GM10266 (cell line): Measurements from ENCODE around the gene AFTPH.

Experiments used
- DNase-seq: peaks from one replicate; pipeline ENCODE4 v3.0.0; 2012; ENCODE audit errors: extremely low spot score
- TF ChIP-seq, protein P1 (sequence below): IDR thresholded peaks from 2 replicates; pipeline ENCODE4 v1.5.1; 2012; ENCODE audit warnings: mild to moderate bottlenecking, low read depth; ENCODE audit not compliant: control insufficient read depth, insufficient read depth; ENCODE audit errors: missing control alignments

The AFTPH gene

DNA sequence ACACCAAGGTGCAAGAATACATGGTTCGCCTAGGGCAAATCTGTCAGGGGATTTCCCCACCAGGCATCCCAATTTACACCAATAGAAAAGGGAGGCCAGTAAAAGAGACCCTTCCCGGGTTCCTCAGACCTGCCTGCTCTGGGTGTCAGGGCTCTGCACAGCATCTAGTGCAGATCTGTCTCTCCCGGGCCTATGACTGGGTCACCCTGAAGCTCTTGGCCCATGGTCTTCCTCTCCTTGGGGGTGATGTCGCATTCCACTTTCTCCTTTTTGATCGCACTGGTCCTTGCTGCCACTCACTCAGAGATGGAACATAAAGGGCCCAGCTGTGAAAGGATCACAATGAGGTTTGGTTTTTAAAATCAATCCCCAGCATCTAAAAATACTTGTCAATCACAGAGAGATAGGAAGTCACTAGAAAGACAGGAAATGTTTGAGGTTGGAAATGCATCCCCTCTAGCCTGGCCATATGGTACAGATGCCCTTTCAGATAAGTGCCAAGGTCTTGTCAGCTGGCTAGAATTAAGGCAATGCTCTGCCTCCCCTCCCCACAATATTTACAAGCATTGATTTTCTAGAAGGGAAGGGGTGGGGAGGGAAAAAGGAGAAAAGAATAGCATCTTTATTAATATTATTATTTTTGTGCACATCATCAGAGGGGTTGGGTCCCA, 34.9 kb upstream of the AFTPH start:
- TF ChIP-seq, protein P1, sequence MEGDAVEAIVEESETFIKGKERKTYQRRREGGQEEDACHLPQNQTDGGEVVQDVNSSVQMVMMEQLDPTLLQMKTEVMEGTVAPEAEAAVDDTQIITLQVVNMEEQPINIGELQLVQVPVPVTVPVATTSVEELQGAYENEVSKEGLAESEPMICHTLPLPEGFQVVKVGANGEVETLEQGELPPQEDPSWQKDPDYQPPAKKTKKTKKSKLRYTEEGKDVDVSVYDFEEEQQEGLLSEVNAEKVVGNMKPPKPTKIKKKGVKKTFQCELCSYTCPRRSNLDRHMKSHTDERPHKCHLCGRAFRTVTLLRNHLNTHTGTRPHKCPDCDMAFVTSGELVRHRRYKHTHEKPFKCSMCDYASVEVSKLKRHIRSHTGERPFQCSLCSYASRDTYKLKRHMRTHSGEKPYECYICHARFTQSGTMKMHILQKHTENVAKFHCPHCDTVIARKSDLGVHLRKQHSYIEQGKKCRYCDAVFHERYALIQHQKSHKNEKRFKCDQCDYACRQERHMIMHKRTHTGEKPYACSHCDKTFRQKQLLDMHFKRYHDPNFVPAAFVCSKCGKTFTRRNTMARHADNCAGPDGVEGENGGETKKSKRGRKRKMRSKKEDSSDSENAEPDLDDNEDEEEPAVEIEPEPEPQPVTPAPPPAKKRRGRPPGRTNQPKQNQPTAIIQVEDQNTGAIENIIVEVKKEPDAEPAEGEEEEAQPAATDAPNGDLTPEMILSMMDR, result no peak
- DNase-seq, result no peak

DNA sequence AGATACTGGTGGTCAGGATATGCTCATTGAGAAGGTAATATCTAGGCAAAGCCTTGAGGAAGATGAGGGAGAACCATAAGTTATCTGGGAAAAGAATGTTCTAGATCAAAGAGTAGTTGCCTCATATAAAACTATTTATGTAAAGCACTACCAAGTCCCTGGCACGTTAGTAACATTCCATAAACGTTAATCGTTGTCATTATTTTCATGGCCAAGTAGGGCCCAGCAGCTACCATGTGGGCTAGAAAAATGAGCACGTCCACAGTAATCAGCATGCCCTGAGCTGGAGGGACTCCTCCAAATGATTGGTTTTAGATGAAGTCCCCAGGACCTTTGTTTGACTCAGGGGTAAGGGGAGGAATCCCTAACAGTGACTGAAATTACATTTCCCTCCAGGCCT, 32.7 kb upstream of the AFTPH start:
- TF ChIP-seq, protein P1, result no peak
- no peak for DNase-seq

DNA sequence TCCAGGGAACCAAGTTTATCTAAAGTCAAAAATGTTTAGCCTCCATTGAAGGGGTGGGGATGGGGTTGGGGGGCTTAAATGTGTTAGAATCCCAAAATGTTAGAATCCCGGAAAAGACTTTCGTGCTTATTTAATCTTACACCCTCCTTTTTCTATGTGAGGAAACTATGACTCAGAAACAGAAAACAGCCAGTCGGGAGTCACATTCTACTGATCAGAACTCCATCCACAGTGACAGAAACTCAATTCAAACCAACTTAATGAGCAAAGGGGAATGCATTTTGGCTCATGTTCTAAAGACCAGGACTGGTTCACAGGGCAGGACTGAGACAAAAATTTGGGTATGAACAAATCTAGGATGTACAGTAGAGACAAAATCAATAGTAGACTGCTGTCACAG, 31.9 kb upstream of the AFTPH start:
- TF ChIP-seq, protein P1, result no peak
- no peak for DNase-seq

DNA sequence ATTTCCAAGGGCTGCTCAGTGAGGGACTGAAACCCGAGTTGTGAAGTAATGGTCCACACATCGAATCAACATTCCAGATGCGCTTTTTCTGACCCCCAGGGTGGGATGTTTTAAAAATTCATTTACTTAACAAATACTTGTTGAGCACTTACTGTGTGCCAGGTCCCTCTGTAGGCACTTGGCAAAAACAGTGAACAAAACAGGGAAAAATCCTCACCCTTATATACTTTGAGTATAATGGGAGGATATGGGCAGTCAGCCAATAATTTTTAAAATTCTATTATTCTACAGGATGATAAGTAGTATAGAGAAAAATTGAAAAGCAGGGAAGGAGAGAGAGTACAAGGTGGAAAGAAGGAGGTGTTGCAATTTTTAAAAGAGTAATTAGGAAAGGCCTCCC, 31.3 kb upstream of the AFTPH start:
- no peak for DNase-seq
- TF ChIP-seq, protein P1, result no peak

DNA sequence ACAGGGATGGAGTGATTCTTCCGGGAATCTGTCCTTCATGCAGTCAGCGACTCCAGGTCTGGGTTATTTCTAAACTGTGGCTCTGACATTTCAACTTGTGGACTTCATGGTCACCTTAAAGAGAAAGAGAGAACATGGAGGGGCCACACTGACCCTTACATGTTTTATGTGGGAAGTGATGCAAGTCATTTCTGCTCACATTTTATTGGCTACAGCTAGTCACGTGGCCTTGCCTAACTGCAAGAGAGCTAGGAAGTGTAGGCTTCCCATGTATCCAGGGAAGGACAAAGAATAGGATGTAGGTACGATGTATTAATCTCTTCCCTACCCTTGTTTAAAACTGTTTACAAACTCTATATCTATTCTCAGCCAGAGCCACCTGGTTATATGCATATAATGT, 30.3 kb upstream of the AFTPH start:
- no peak for DNase-seq
- TF ChIP-seq, protein P1, result no peak

DNA sequence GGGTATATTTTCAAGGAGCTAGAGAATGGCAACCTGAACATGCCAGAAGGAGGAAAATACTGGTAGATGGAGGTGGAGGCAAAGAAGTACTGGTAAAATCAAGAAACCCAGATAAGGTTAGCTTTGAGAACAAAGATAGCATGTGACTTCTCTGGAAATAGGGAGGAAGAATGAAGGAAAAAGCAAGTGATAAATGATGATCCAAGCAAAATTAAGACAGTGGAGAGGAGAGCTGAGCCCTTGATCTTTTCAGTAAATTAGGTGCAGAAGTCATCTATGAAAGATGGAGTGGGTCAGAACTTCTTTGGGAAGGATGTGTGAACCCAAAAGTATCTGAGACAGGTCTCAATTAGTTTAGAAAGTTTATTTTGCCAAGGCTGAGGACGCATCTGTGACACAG, 25.7 kb upstream of the AFTPH start:
- TF ChIP-seq, protein P1, result no peak
- DNase-seq, result no peak

DNA sequence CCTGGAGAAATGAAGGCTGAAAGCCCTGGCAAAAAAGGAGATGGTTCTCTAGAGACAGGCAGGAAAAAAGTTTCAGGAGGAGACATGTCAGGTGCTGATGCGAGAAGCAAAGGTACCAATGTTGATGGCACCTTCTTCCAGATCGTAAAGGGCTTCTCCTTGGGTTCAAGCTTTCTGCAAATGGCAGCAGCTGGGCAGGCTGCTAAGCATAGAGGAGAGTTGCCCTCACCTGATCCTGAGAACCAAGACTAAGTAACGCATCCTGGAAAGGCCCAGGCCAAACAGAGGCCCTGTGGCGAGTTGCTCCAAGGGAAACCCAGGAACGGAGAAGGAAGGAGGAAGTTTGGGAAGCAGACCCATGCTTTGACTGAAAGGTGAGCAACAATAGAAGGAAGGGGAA, 23.6 kb upstream of the AFTPH start:
- TF ChIP-seq, protein P1, result no peak
- no peak for DNase-seq
